Ovary (tissue), 9 donors: ENCODE data around the gene ARHGAP8. TPM values are rescaled to one million over a fixed set of nuclear protein-coding genes. Genes with fewer than 3 reads are reported as not detected.

ENCODE experiments used
- DNase-seq, 5 donors: peaks; one replicate each; pipeline ENCODE4 v3.0.0-alpha.2; 2019 to 2020
- H3K27ac ChIP-seq, 2 donors: fragments of 200-600 bp; one replicate each; pipeline versions ENCODE4 v1.5.1 to v1.8.0; 2019 to 2022
- H3K27me3 ChIP-seq: fragments of 200-600 bp; one replicate; pipeline ENCODE4 v1.8.0; 2022
- H3K36me3 ChIP-seq: fragments of 200-600 bp; sonication (generic); one replicate; pipeline ENCODE4 v1.5.1; 2019
- H3K4me1 ChIP-seq: one replicate; pipeline ENCODE4 v1.8.1; 2013; ENCODE audit warnings: mild to moderate bottlenecking, moderate library complexity; ENCODE audit not compliant: insufficient read depth
- H3K4me3 ChIP-seq: fragments of 200-600 bp; sonication (generic); one replicate; pipeline ENCODE4 v1.5.1; 2017
- H3K9me3 ChIP-seq, 2 donors: fragments of 200-600 bp in 1 of 2; sonication (generic) in 1 of 2; one replicate each; pipeline versions ENCODE4 v1.5.1 to v1.8.1; 2013 to 2019; ENCODE audit warnings: mild to moderate bottlenecking in 1 of 2, moderate library complexity in 1 of 2
- EP300 ChIP-seq: sonication (generic); formaldehyde crosslinking; IDR thresholded peaks from one replicate; pipeline ENCODE4 v1.6.1; 2017; ENCODE audit warnings: antibody characterized with exemption
- POLR2A ChIP-seq: fragments of 450-650 bp; IDR thresholded peaks from one replicate; pipeline ENCODE4 v1.6.1; 2017; ENCODE audit warnings: antibody characterized with exemption, mild to moderate bottlenecking, moderate library complexity
- WGBS, 3 donors: extraction: QIAGEN DNeasy Blood & Tissue Kit in 1 of 3; methylation state at CpG; one replicate each; pipeline versions ENCODE4 v1.1.5 to v1.1.7; 2013 to 2017; 5-methylcytosine and 5-hydroxymethylcytosine counted together
- intact Hi-C, 4 donors: fragments of 100-400 bp; cut with DNase I; formaldehyde crosslinking; loops; one replicate each; pipeline versions ENCODE4 v1.11.0 to v1.15.1; 2022 to 2023
- polyA plus RNA-seq, 2 donors: library from polyadenylated mRNA; stranded (reverse); fragments of 200-250 nt in 1 of 2; fragments of 350-450 nt in 1 of 2; fragmentation: Illumina TruSeq in 1 of 2; extraction: RNeasy Lipid Tissue Mini Kit (QIAGEN cat#74804) in 1 of 2; gene quantifications; one replicate each; pipeline ENCODE4 v1.2.3, GENCODE V29; 2013 to 2014
- total RNA-seq, 7 donors: library from RNA; depleted of rRNA in 2 of 7; stranded (reverse); fragments of >200 nt in 2 of 7; fragmentation: NEBNext Ultra II Directional in 3 of 7; extraction: Animal tissue kit (Norgen Biotek cat#: 25700) in 3 of 7; gene quantifications; one replicate each; pipeline versions ENCODE4 v1.1.0 to v1.2.4, GENCODE V29; 2016 to 2023
- TF ChIP-seq, protein P1 (sequence below), 3 donors: fragments of 450-650 bp in 2 of 3; fragments of 200-600 bp in 1 of 3; IDR thresholded peaks; one replicate each; pipeline versions ENCODE4 v1.5.1 to v1.8.0; 2016 to 2022; ENCODE audit warnings: antibody characterized with exemption in 3 of 3, mild to moderate bottlenecking in 1 of 3
- donor health status: DM: no; HTN: no; CAD: no; lungs with moderate emphysema.
- donor health status: DM: no; HTN: no; CAD: no.
- donor health status: Bipolar disorder and iron deficiency.
- donor health status: DM: yes; HTN: yes; CAD: no.
- donor health status: DM: no; HTN: no; CAD: no.
- donor health status: DM: yes; HTN: yes; CAD: no.

The ARHGAP8 gene
- total and polyA plus RNA-seq, 9 donors: 0.45 to 23.8 (median 2.1) TPM

DNA sequence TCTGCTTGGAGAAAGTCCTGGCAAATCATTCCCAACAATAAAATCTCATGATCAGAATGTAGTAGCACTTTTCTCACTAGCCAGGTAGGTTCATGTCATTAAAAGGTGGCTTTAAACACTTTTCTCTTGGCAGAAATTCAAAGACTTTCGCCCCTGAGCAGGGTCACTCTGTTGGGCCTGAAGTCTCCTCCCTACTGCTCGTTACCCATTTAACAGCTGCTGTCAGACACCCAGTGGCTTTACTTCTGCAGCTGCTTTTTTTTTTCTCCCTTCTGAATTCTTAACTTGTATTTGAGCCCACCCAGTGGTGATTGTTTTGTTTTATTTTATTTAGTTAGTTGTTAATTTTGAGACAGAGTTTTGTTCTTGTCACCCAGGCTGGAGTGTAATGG is 25.0 kb downstream of the ARHGAP8 start:
- intact Hi-C loops: no loop called here
- 30 to 50% (median 42%) methylated on average over 2 of the region's 2 CpGs for WGBS, 3 donors
- no peaks in the 10 kb centered on the region for H3K4me1 ChIP-seq
- H3K4me3 ChIP-seq: no peak overlapping the region
- no peak for DNase-seq
- no peak overlapping the region for H3K27ac ChIP-seq
- no peaks in the 10 kb centered on the region for H3K36me3 ChIP-seq
- H3K9me3 ChIP-seq: no peaks in the 10 kb centered on the region
- no peaks in the 10 kb centered on the region for H3K27me3 ChIP-seq
- TF ChIP-seq, protein P1, sequence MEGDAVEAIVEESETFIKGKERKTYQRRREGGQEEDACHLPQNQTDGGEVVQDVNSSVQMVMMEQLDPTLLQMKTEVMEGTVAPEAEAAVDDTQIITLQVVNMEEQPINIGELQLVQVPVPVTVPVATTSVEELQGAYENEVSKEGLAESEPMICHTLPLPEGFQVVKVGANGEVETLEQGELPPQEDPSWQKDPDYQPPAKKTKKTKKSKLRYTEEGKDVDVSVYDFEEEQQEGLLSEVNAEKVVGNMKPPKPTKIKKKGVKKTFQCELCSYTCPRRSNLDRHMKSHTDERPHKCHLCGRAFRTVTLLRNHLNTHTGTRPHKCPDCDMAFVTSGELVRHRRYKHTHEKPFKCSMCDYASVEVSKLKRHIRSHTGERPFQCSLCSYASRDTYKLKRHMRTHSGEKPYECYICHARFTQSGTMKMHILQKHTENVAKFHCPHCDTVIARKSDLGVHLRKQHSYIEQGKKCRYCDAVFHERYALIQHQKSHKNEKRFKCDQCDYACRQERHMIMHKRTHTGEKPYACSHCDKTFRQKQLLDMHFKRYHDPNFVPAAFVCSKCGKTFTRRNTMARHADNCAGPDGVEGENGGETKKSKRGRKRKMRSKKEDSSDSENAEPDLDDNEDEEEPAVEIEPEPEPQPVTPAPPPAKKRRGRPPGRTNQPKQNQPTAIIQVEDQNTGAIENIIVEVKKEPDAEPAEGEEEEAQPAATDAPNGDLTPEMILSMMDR (IDR thresholded peaks at IDR 0.05): no peak
- TF ChIP-seq EP300: no peak
- TF ChIP-seq POLR2A: no peak

DNA sequence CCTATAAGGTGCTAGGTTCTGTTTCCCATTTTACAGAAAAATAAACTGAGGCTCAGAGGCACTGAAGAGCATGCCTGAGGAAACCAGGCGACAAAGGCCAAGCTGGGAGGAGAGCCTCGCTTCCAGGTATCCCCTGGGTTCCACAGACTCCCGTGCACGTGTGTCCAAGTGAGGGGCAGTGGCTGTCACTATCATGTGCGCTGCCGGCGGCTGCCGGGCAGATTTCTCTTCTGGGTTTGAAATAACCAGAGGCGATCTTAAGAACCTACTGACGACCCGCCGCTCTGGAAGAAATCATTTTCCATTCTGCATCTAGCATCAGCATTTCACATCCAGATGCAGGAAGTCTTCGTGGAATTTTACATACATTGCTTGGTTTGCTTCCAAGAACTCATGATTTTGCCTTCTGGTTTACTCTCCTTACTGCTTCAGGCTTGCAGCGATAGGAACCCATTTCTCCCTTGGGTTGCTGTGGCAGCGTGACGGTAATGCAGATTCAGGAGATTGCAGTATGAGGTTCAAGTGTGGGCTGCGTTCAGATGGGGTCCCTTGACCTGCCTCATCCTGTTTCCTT is 28.6 kb downstream of the ARHGAP8 start:
- no peak for DNase-seq

DNA sequence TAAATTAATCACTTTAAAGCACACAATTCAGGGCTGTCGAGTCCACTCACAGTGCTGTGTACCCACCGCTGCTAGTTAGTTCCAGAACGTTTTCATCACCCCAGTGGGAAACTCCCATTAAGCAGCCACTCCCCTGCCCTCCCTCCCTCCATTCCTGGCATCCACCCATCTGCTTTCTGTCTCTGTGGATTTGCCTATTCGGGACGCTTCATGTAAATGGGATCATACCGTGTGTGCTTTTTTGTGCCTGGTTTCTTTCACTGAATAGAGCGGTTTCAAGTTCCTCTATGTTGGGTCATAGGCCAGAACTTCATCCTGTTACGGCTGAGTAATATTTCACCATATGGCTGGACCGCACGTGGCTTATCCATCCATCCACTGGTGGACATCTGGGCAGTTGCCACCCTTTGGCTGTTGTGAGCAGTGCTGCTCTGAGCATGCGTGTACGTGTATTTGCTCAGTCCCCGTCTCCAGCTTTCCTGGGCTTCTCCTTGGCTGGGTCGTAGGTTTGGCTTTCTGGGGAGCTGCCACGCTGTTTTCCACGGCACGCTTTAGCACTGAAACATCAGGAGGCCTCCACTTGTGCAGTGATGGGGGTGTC is 30.1 kb downstream of the ARHGAP8 start:
- Histone ChIP-seq H3K4me1 (no peaks in the 10 kb centered on the region), H3K9me3 (no peaks in the 10 kb centered on the region), H3K4me3 (no peak overlapping the region), H3K27me3 (no peaks in the 10 kb centered on the region), H3K36me3 (no peaks in the 10 kb centered on the region), H3K27ac (no peak overlapping the region)
- TF ChIP-seq POLR2A: no peak
- no peak for TF ChIP-seq EP300
- TF ChIP-seq, protein P1 (IDR thresholded peaks at IDR 0.05): no peak
- no peak for DNase-seq
- 57 to 63% (median 58%) methylated on average over 17 of the region's 17 CpGs for WGBS, 3 donors
- intact Hi-C loops: no loop called here

More for the DNA sequence above, 28.6 kb downstream of the ARHGAP8 start:
- no peaks in the 10 kb centered on the region for H3K27me3 ChIP-seq
- no peak overlapping the region for H3K27ac ChIP-seq
- H3K36me3 ChIP-seq: no peaks in the 10 kb centered on the region
- no peak for TF ChIP-seq POLR2A
- no peak for TF ChIP-seq EP300
- TF ChIP-seq, protein P1 (IDR thresholded peaks at IDR 0.05): no peak
- H3K4me1 ChIP-seq: no peaks in the 10 kb centered on the region
- no peaks in the 10 kb centered on the region for H3K9me3 ChIP-seq
- no peak overlapping the region for H3K4me3 ChIP-seq
- intact Hi-C loops: no loop called here
- 76 to 79% (median 79%) methylated on average over 17 of the region's 17 CpGs for whole genome bisulfite sequencing, 3 donors

DNA sequence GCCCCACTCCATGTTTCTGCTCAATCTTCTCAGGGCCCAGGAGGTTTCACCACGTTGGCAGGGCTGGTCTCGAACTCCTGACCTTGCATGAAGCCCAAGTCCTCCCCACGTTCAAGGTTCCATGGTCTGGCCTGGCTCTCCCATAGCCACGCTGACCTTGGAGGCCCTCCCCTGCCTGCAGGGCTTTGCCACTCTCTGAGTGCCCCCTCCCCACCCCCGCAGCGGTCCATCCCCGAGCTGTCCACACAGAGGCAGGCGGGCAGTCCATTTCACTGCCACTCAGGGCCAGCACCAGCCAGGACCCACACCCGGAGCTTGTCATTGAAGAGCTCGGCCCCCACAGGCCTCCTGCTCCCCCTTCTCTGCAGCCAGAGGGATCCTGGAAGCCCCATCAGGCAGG is 30.7 kb downstream of the ARHGAP8 start:
- TF ChIP-seq, protein P1 (IDR thresholded peaks at IDR 0.05): no peak
- TF ChIP-seq POLR2A (no peak), EP300 (no peak)
- 57 to 77% (median 59%) methylated on average over 10 of the region's 10 CpGs for whole genome bisulfite sequencing, 3 donors
- no peaks in the 10 kb centered on the region for H3K27me3 ChIP-seq
- no peaks in the 10 kb centered on the region for H3K36me3 ChIP-seq
- DNase-seq: no peak
- no peak overlapping the region for H3K27ac ChIP-seq
- no peaks in the 10 kb centered on the region for H3K9me3 ChIP-seq
- no peaks in the 10 kb centered on the region for H3K4me1 ChIP-seq
- H3K4me3 ChIP-seq: no peak overlapping the region
- intact Hi-C loops: no loop called here
